Measurements from ENCODE around the gene LTBP4.
"Not testable (repeated sequence)": the region's sequence is repeated elsewhere in the genome, so short reads cannot be mapped to it uniquely, and the experiment has no call there.

Gene LTBP4

DNA sequence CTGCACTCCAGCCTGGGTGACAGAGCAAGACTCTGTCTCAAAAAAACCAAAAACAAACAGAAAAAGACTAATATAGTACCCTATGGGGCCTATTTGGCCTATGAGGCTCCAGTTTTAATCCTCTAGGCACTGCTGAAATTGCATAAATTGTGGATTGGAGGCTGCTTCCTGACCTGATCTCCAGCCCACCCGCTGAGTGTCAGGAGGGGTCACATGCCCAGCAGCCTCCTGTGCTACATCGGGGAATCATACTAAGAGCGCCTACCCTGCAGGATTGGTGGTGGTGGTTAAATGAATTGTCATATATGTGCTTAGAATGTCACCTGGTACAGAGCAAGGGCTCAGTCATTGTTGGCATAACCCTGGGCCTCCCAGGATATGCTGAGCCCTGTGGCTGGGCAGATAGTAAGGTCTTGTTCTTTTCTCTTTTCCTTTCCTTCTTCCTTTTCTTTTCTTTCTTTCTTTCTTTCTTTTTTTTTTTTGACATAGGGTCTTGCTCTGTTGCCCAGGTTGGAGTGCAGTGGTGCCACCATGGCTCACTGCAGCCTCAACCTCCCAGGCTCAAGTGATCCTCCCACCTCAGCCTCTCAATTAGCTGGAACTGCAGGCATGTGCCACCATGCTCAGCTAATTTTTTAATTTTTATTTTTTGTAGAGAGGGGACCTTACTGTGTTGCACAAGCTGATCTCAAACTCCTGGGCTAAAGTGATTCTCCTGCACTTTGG lies 31.3 kb downstream of the LTBP4 start:
- Histone ChIP-seq H3K4me2 (no peak overlapping the region), H3K9ac (no peak overlapping the region), H3K9me3 (replicated peaks in 1 of 11) (no peaks in the 10 kb centered on the region), H3K36me3 (peaks cover 14 to 41% (median 31%) of the 10 kb centered on the region in 11 experiments), H4K20me1 (no peaks in the 10 kb centered on the region), H3K4me1 (peaks cover 0 to 9% (median 0%) of the 10 kb centered on the region in 10 experiments; a peak in 3 of 20 replicates), H3K27me3 (no peaks in the 10 kb centered on the region), H3K4me3 (no peak overlapping the region), H3K27ac (no peak overlapping the region)
- no peak for TF ChIP-seq Cebpa-rat (IDR thresholded peaks at IDR 0.05)

DNA sequence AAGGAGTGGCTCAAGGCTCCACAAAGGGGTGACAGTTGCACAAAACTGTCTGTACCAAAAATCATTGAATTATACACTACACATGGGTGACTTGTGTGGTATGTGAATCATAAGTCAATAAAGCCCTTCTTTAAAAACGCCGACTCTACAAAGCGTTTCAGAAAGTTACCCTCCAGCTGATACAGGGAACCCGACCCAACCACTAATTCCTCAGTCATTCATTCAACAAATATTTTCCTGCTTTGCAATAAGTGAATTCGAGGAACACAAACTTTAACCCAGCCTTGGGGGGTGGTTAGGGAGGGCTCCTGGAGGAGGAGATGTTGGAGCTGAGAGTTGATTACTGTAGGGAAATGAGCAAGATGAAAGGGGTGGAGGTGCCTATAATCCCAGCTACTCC lies 32.0 kb downstream of the LTBP4 start:
- no peak overlapping the region for H3K27ac ChIP-seq
- no peak overlapping the region for H3K9ac ChIP-seq
- H3K36me3 ChIP-seq: peaks cover 9 to 34% (median 24%) of the 10 kb centered on the region in 11 experiments
- no peaks in the 10 kb centered on the region for H3K9me3 ChIP-seq (replicated peaks in 1 of 11)
- TF ChIP-seq Cebpa-rat (IDR thresholded peaks at IDR 0.05): no peak
- H4K20me1 ChIP-seq: no peaks in the 10 kb centered on the region
- H3K27me3 ChIP-seq: no peaks in the 10 kb centered on the region
- no peak overlapping the region for H3K4me3 ChIP-seq
- no peak overlapping the region for H3K4me2 ChIP-seq
- H3K4me1 ChIP-seq: peaks cover 0 to 9% (median 0%) of the 10 kb centered on the region in 10 experiments; a peak in 3 of 20 replicates

DNA sequence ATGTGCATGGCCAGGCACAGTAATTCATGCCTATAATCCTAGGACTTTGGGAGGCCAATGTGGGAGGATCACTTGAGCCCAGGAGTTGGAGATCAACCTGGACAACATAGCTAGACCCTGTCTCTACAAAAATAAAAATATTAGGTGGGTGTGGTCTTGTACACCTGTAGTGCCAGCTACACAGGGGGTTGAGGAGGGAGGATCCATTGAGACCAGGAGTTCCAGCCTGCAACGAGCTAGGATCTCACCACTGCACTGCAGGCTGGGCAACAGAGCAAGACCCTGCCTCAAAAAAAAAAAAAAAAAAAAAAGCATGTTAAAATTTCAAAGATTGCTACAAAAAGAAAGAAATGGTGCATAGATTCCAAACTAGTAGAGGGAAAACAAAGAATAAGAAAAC lies 37.2 kb downstream of the LTBP4 start:
- Histone ChIP-seq H3K9ac (no peak overlapping the region), H3K4me3 (no peak overlapping the region), H4K20me1 (no peaks in the 10 kb centered on the region), H3K9me3 (replicated peaks in 1 of 11) (no peaks in the 10 kb centered on the region), H3K4me1 (peaks cover 12 to 39% (median 22%) of the 10 kb centered on the region in 10 experiments), H3K36me3 (no peaks in the 10 kb centered on the region), H3K27me3 (no peaks in the 10 kb centered on the region), H3K27ac (no peak overlapping the region), H3K4me2 (no peak overlapping the region)
- no peak for TF ChIP-seq Cebpa-rat (IDR thresholded peaks at IDR 0.05)

DNA sequence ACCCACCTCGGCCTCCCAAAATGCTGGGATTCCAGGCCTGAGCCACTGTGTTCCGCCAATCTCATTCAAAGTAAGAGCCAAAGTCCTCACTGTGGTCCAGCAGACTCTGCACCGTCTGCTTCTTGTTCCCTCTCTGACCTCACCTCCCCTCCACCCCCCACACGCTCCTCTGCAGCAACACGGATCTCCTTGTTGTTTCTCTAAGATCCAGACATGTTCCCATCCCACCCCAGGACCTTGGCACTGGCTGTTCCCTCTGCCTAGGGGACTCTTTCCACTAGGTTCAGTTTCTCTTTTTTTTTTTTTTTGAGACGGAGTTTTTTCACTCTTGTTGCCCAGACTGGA lies 38.4 kb downstream of the LTBP4 start:
- Histone ChIP-seq H3K4me2 (peak overlapping the region in 3 of 11 experiments; percentile 12 to 21 (median 12); a peak in 1 of 22 replicates), H3K27ac (no peak overlapping the region), H3K9ac (no peak overlapping the region), H3K27me3 (no peaks in the 10 kb centered on the region), H3K9me3 (replicated peaks in 1 of 11) (no peaks in the 10 kb centered on the region), H3K36me3 (no peaks in the 10 kb centered on the region), H4K20me1 (no peaks in the 10 kb centered on the region), H3K4me3 (no peak overlapping the region), H3K4me1 (peaks cover 12 to 31% (median 20%) of the 10 kb centered on the region in 10 experiments)
- TF ChIP-seq Cebpa-rat (IDR thresholded peaks at IDR 0.05): no peak

DNA sequence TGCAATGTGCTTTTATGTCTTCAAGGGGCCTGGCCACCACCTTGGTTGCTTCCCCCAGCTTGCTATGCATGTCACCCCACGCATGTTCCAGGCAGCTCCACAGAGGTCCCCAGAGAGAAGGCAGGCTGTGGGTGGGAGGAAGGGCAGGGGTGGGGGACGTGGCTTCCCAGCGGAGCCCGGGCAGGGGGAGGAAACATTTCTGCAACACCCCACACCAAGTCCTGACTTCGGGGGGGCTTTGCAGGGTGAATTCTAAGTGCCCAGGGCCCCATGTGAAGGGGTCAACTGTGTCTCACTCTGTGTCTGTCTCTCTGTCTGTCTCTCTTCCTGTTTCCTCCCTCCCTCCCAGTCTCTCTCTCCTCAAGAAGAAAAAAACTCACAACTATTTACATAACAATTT lies 39.6 kb downstream of the LTBP4 start:
- Histone ChIP-seq H3K36me3 (no peaks in the 10 kb centered on the region), H3K4me2 (peak overlapping the region; percentile 40 to 81 (median 73)), H3K4me3 (no peak overlapping the region), H3K27me3 (no peaks in the 10 kb centered on the region), H4K20me1 (no peaks in the 10 kb centered on the region), H3K27ac (peak overlapping the region in 8 of 11 experiments; percentile 22 to 67 (median 46); a peak in 12 of 22 replicates), H3K4me1 (peaks cover 12 to 31% (median 20%) of the 10 kb centered on the region in 10 experiments), H3K9ac (peak overlapping the region in 9 of 11 experiments; percentile 11 to 57 (median 52); a peak in 12 of 22 replicates), H3K9me3 (replicated peaks in 1 of 11) (no peaks in the 10 kb centered on the region)
- TF ChIP-seq Cebpa-rat (IDR thresholded peaks at IDR 0.05): no peak

DNA sequence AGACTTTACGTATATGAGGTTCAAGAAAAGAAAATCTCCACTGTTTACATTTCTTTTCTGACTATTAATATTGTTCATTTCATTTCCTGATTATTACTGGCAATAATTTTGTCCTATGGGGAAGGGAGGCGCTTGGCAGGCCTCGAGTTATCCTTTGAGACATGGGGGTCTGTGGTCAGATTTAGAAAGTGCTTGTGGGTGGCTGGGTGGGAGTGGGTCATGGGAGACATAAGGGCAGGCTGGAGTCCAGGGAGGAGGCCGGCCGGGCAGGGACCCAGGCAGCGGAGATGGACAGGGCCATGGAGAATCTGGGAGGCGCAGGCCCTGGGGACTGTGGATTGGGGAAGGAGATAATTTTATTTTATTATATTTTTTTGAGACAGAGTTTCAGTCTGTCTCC lies 40.1 kb downstream of the LTBP4 start:
- Histone ChIP-seq H3K27ac (peak overlapping the region in 4 of 11 experiments; percentile 17 to 54 (median 40); a peak in 4 of 22 replicates), H3K9ac (peak overlapping the region in 1 of 11 experiments; percentile 50; a peak in 1 of 22 replicates), H3K4me2 (peak overlapping the region in 9 of 11 experiments; percentile 31 to 74 (median 72); a peak in 12 of 22 replicates)

DNA sequence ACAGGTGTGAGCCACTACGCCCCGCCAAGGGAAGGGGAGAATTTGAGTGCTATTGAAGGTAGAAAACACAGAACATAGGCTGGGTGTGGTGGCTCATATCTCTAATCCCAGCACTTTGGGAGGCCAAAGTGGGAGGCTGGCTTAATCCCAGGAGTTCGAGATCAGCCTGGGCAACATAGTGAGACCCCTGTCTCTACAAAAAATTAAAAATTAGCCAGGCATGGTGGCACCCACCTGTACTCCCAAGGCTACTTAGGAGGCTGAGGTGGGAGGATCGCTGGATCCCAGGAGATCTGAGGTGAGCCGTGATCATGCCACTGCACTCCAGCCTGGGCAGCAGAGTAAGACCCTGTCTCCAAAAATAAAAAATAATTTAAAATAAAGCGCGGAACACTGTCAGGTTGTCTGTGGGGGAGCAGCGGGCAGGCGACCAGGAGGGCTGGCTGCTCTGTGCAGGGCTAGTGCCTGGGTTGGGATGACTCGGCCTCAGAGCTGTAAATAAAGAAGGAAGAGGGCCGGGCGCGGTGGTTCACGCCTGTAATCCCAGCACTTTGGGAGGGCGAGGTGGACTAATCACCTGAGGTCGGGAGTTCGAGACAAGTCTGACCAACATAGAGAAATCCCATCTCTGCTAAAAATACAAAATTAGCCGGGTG lies 41.0 kb downstream of the LTBP4 start:
- Histone ChIP-seq H3K9ac (no peak overlapping the region), H3K4me1 (peaks cover 14 to 31% (median 20%) of the 10 kb centered on the region in 10 experiments), H3K4me3 (no peak overlapping the region), H3K36me3 (no peaks in the 10 kb centered on the region), H3K27me3 (no peaks in the 10 kb centered on the region), H4K20me1 (no peaks in the 10 kb centered on the region), H3K27ac (no peak overlapping the region), H3K4me2 (no peak overlapping the region), H3K9me3 (replicated peaks in 1 of 11) (no peaks in the 10 kb centered on the region)
- no peak for TF ChIP-seq Cebpa-rat (IDR thresholded peaks at IDR 0.05)

More for the DNA sequence above, 40.1 kb downstream of the LTBP4 start:
- TF ChIP-seq Cebpa-rat (IDR thresholded peaks at IDR 0.05): no peak
- H3K4me1 ChIP-seq: peaks cover 14 to 31% (median 20%) of the 10 kb centered on the region in 10 experiments
- H3K9me3 ChIP-seq (replicated peaks in 1 of 11): no peaks in the 10 kb centered on the region
- no peaks in the 10 kb centered on the region for H3K27me3 ChIP-seq
- no peaks in the 10 kb centered on the region for H4K20me1 ChIP-seq
- no peak overlapping the region for H3K4me3 ChIP-seq
- no peaks in the 10 kb centered on the region for H3K36me3 ChIP-seq

DNA sequence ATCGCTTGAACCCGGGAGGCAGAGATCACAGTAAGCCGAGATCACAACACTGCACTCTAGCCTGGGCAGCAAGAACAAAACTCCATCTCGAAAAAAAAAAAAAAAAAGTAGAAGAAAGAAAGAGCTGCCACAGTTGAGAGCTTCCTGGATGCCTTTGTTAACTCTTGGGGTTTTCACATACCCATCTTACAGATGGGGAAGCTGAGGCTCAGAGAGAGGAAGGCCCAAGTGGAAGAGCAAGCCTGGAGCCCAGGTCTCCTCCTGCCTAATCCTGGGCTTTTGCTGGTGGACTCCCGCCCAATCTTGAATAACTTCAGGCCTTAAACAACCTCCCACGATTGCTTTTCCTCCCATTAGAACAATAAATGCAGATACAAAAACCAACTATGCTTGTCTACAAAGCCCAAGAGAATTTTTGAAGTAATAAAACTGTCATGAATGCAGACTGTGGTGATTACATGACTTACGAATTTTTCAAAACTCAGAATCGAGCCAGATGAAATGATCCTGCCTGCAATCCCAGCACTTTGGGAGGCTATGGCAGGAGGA lies 41.7 kb downstream of the LTBP4 start:
- no peak overlapping the region for H3K27ac ChIP-seq
- TF ChIP-seq Cebpa-rat (IDR thresholded peaks at IDR 0.05): no peak

DNA sequence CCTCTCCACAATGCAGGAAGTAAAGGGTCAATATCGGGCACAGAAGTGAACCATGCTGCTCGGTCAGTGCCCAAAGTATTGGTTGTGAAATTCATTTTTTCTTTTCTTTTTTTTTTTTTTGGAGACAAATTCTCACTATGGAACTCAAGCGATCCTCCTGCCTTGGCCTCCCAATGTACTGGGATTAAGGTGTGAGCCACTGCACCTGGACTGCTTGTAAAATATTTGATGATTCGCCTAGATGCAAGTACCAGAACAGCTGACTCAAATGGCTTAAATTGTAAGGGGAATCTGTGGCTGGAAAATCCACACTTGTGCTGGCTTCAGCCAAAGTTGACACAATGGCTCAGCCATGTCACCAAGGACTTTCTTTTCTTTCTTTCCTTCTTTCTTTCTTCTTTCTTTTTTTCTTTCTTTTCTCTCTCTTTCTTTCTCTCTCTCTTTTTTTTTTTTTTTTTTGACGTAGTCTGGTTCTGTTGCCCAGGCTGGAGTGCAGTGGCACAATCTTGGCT lies 45.6 kb downstream of the LTBP4 start:
- no peak for TF ChIP-seq Cebpa-rat (IDR thresholded peaks at IDR 0.05)
- H4K20me1 ChIP-seq: no peaks in the 10 kb centered on the region
- H3K9me3 ChIP-seq (replicated peaks in 1 of 11): 0 out of 22 replicates have a peak, but pooled peaks cover 0 to 4% (median 0%) of the 10 kb centered on the region in 11 experiments
- H3K9ac ChIP-seq: no peak overlapping the region
- H3K27me3 ChIP-seq: no peaks in the 10 kb centered on the region
- no peaks in the 10 kb centered on the region for H3K36me3 ChIP-seq
- H3K4me2 ChIP-seq: no peak overlapping the region
- no peak overlapping the region for H3K27ac ChIP-seq
- peaks cover 0 to 10% (median 5%) of the 10 kb centered on the region in 10 experiments; a peak in 14 of 20 replicates for H3K4me1 ChIP-seq
- no peak overlapping the region for H3K4me3 ChIP-seq

More for the DNA sequence above, 41.7 kb downstream of the LTBP4 start:
- no peaks in the 10 kb centered on the region for H3K27me3 ChIP-seq
- H3K9ac ChIP-seq: no peak overlapping the region
- no peak overlapping the region for H3K4me3 ChIP-seq
- no peaks in the 10 kb centered on the region for H3K9me3 ChIP-seq (replicated peaks in 1 of 11)
- no peak overlapping the region for H3K4me2 ChIP-seq
- peaks cover 14 to 31% (median 20%) of the 10 kb centered on the region in 10 experiments for H3K4me1 ChIP-seq
- H3K36me3 ChIP-seq: no peaks in the 10 kb centered on the region
- H4K20me1 ChIP-seq: no peaks in the 10 kb centered on the region

DNA sequence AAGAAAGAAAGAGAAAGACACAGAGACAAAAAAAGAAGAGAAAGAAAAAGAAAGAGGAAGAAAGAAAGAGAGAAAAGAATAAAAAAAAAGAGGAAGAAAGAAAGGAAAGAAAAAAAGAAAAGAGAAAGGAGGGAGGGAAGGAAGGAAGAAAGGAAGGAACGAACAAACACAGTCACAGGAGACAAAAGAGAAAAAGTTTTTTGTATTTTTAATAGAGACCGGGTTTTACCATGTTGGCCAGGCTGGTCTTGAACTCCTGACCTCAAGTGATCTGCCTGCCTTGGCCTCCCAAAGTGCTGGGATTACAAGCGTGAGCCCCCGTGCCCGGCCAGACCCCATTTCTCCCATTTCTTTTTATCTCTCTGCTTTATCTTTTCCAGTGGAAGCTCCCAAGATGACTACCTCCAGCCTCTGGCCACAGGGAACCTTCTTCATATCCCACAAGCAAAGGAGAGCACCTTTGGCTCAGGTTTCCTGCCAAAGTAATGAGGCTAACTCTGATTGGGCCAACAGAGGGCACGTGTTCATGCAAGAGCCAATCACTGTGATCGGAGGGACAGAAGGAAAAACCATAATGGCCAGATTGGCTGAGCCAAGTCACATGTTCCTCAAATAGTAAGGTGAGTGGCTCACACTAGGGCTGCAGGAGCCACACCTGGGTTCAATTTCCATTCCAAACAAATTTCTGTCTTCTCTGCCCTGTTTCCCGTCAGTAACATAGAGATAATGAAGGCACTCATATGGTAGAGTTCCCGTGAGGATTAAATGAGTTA lies 48.9 kb downstream of the LTBP4 start:
- not testable (repeated sequence) for H3K9ac ChIP-seq; H4K20me1 ChIP-seq; H3K27me3 ChIP-seq; H3K27ac ChIP-seq; H3K4me3 ChIP-seq; H3K9me3 ChIP-seq (replicated peaks in 1 of 11); H3K36me3 ChIP-seq; H3K4me2 ChIP-seq
- H3K4me1 ChIP-seq: peaks cover 0 to 12% (median 7%) of the 10 kb centered on the region in 10 experiments; a peak in 14 of 20 replicates

Measured in BLaER1 treated with 17β-estradiol and CSF1 and Interleukin-3, amounts not matched to agents 10 nM and 100 nM (cell line).